ENCODE data around the gene OR2D2. TPM values are rescaled to one million over a fixed set of nuclear protein-coding genes. Genes with fewer than 3 reads are reported as not detected.

Gene OR2D2
- total RNA-seq, 1 experiment from 2014 or later: 0.11 TPM

DNA sequence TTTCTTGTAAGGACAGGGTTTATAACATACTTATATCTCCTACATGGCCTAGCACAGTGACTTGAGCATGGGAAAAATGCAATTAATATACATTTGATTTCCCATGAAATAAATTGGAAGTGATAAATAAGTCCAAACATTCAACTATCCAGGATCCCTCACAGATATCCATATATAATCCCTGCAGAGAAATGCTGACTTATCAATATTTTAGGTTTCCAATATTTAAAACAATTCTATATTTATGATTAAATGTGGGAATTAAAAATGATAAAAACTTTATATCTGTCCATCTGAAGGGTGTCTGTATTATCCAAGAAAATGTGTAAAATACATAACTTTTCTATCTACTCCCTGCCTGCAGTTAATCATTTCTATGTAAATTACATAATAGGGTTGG is 9.5 kb downstream of the OR2D2 start:
- Histone ChIP-seq H3K36me3 (ENCODE audit: low read depth, low read length) (no peaks in the 10 kb centered on the region), H3K79me2 (ENCODE audit: low read length) (no peaks in the 10 kb centered on the region), H3K9me2 (replicated peaks; ENCODE audit: low read length) (no peaks in the 10 kb centered on the region), H3K4me2 (ENCODE audit: low read length) (no peak overlapping the region), H3K4me3 (ENCODE audit: low read length) (no peak overlapping the region), H3K9ac (ENCODE audit: low read length) (no peak overlapping the region), H3K9me3 (ENCODE audit: low read length) (no peaks in the 10 kb centered on the region), H3F3A (ENCODE audit: low read length, unreplicated experiment) (no peaks in the 10 kb centered on the region), H3K27me3 (ENCODE audit: low read length) (peaks cover 16% of the 10 kb centered on the region), H3K4me1 (ENCODE audit: insufficient read depth, low read length) (no peaks in the 10 kb centered on the region), H4K20me1 (ENCODE audit: low read length) (no peaks in the 10 kb centered on the region), H3K27ac (ENCODE audit: low read length) (no peak overlapping the region), H2AFZ (ENCODE audit: low read length) (no peak overlapping the region)
- BruUV-seq (replicated peaks): no TSS peak
- no peak for TF ChIP-seq EZH2 (IDR thresholded peaks at IDR 0.05; ENCODE audit: low read length, unreplicated experiment)
- TF ChIP-seq EZH2phosphoT487 (IDR thresholded peaks at IDR 0.05; ENCODE audit: borderline replicate concordance, low read length): no peak
- TF ChIP-seq, protein P1, sequence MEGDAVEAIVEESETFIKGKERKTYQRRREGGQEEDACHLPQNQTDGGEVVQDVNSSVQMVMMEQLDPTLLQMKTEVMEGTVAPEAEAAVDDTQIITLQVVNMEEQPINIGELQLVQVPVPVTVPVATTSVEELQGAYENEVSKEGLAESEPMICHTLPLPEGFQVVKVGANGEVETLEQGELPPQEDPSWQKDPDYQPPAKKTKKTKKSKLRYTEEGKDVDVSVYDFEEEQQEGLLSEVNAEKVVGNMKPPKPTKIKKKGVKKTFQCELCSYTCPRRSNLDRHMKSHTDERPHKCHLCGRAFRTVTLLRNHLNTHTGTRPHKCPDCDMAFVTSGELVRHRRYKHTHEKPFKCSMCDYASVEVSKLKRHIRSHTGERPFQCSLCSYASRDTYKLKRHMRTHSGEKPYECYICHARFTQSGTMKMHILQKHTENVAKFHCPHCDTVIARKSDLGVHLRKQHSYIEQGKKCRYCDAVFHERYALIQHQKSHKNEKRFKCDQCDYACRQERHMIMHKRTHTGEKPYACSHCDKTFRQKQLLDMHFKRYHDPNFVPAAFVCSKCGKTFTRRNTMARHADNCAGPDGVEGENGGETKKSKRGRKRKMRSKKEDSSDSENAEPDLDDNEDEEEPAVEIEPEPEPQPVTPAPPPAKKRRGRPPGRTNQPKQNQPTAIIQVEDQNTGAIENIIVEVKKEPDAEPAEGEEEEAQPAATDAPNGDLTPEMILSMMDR (conservative IDR thresholded peaks at IDR 0.05; ENCODE audit: low read depth, low read length): no peak
- no peak for ATAC-seq
- ChIA-PET CTCF (no interaction called here), POLR2A (ENCODE audit: unreplicated experiment) (no interaction called here)
- DNase-seq: no peak
- intact Hi-C loops (cut with micrococcal nuclease): no loop called here

DNA sequence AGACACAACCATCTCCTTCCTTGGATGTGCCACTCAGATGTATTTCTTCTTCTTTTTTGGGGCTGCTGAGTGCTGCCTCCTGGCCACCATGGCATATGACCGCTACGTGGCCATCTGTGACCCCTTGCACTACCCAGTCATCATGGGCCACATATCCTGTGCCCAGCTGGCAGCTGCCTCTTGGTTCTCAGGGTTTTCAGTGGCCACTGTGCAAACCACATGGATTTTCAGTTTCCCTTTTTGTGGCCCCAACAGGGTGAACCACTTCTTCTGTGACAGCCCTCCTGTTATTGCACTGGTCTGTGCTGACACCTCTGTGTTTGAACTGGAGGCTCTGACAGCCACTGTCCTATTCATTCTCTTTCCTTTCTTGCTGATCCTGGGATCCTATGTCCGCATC is 15.4 kb downstream of the OR2D2 start:
- no peaks in the 10 kb centered on the region for H3F3A ChIP-seq (ENCODE audit: low read length, unreplicated experiment)
- H3K79me2 ChIP-seq (ENCODE audit: low read length): no peaks in the 10 kb centered on the region
- H3K9ac ChIP-seq (ENCODE audit: low read length): no peak overlapping the region
- H3K27me3 ChIP-seq (ENCODE audit: low read length): peaks cover 10% of the 10 kb centered on the region; the same call in 1 of the 2 replicates
- H3K9me2 ChIP-seq (replicated peaks; ENCODE audit: low read length): no peaks in the 10 kb centered on the region
- ChIA-PET CTCF (no interaction called here), POLR2A (ENCODE audit: unreplicated experiment) (no interaction called here)
- no peak overlapping the region for H3K27ac ChIP-seq (ENCODE audit: low read length)
- H3K4me2 ChIP-seq (ENCODE audit: low read length): no peak overlapping the region
- no peak overlapping the region for H2AFZ ChIP-seq (ENCODE audit: low read length)
- no TSS peak for BruUV-seq (replicated peaks)
- H3K36me3 ChIP-seq (ENCODE audit: low read depth, low read length): no peaks in the 10 kb centered on the region
- H4K20me1 ChIP-seq (ENCODE audit: low read length): no peaks in the 10 kb centered on the region
- no peak overlapping the region for H3K4me3 ChIP-seq (ENCODE audit: low read length)
- H3K4me1 ChIP-seq (ENCODE audit: insufficient read depth, low read length): no peaks in the 10 kb centered on the region
- intact Hi-C loops (cut with micrococcal nuclease): no loop called here
- H3K9me3 ChIP-seq (ENCODE audit: low read length): no peaks in the 10 kb centered on the region
- TF ChIP-seq, protein P1 (conservative IDR thresholded peaks at IDR 0.05; ENCODE audit: low read depth, low read length): no peak
- TF ChIP-seq EZH2 (IDR thresholded peaks at IDR 0.05; ENCODE audit: low read length, unreplicated experiment) (no peak), EZH2phosphoT487 (IDR thresholded peaks at IDR 0.05; ENCODE audit: borderline replicate concordance, low read length) (no peak)
- no peak for ATAC-seq
- no peak for DNase-seq

DNA sequence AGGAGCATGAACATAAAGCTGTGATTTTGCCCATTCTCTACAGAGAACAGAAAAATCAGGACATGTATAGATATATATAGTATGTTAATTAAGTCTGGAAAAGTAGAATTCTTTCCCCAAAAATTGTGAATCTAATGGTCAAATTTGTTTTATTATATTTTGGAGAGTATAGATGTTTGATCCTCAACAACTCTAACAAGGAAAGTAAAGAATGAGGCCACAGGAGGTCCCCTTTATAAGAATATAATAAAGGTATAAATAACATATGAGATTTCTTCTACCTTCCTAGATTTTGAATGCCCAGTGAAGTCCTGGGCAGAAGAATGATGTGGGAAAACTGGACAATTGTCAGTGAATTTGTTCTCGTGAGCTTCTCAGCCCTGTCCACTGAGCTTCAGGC is 16.0 kb downstream of the OR2D2 start, which contains the start of gene OR10A4:
TSS of gene OR10A4 (plus strand) at position 301 of the 400 bp plus-strand sequence. CDS start at position 324, 23 bp downstream.
- no peaks in the 10 kb centered on the region for H3K4me1 ChIP-seq (ENCODE audit: insufficient read depth, low read length)
- no peaks in the 10 kb centered on the region for H4K20me1 ChIP-seq (ENCODE audit: low read length)
- ATAC-seq (no peak), DNase-seq (no peak)
- no peaks in the 10 kb centered on the region for H3K9me3 ChIP-seq (ENCODE audit: low read length)
- H3K4me3 ChIP-seq (ENCODE audit: low read length): no peak within 1 kb of the TSS
- intact Hi-C loops (cut with micrococcal nuclease): no loop called here
- no peak within 1 kb of the TSS for H3K9ac ChIP-seq (ENCODE audit: low read length)
- no peaks in the 10 kb centered on the region for H3K79me2 ChIP-seq (ENCODE audit: low read length)
- H2AFZ ChIP-seq (ENCODE audit: low read length): no peak within 1 kb of the TSS
- H3F3A ChIP-seq (ENCODE audit: low read length, unreplicated experiment): no peaks in the 10 kb centered on the region
- no TSS peak for BruUV-seq (replicated peaks)
- no peak within 1 kb of the TSS for H3K4me2 ChIP-seq (ENCODE audit: low read length)
- no peaks in the 10 kb centered on the region for H3K9me2 ChIP-seq (replicated peaks; ENCODE audit: low read length)
- CTCF ChIA-PET: no interaction called here
- POLR2A ChIA-PET (ENCODE audit: unreplicated experiment): no interaction called here
- peaks cover 10% of the 10 kb centered on the region; the same call in 1 of the 2 replicates for H3K27me3 ChIP-seq (ENCODE audit: low read length)
- no peak within 1 kb of the TSS for H3K27ac ChIP-seq (ENCODE audit: low read length)
- H3K36me3 ChIP-seq (ENCODE audit: low read depth, low read length): no peaks in the 10 kb centered on the region
- TF ChIP-seq, protein P1 (conservative IDR thresholded peaks at IDR 0.05; ENCODE audit: low read depth, low read length): no peak
- no peak for TF ChIP-seq EZH2phosphoT487 (IDR thresholded peaks at IDR 0.05; ENCODE audit: borderline replicate concordance, low read length)
- TF ChIP-seq EZH2 (IDR thresholded peaks at IDR 0.05; ENCODE audit: low read length, unreplicated experiment): no peak
